OCI-M1 (cell line): ENCODE measurements around the gene SLC40A1.

ENCODE experiments used
- DNase-seq: peaks from one replicate; lab custom pipeline; 2025; lab: John Stamatoyannopoulos, UW

Gene SLC40A1

GRCh38 chr2:189569295-189569910, 11.2 kb downstream of the SLC40A1 start:
- DNase-seq, result no peak

GRCh38 chr2:189566046-189566445, 14.5 kb downstream of the SLC40A1 start:
- no peak for DNase-seq

- no peak for DNase-seq
These were observed 19.1 kb downstream of the SLC40A1 start for GRCh38 chr2:189561371-189562038.

- no peak for DNase-seq
These were observed 20.4 kb downstream of the SLC40A1 start for GRCh38 chr2:189560273-189560586.

DNA sequence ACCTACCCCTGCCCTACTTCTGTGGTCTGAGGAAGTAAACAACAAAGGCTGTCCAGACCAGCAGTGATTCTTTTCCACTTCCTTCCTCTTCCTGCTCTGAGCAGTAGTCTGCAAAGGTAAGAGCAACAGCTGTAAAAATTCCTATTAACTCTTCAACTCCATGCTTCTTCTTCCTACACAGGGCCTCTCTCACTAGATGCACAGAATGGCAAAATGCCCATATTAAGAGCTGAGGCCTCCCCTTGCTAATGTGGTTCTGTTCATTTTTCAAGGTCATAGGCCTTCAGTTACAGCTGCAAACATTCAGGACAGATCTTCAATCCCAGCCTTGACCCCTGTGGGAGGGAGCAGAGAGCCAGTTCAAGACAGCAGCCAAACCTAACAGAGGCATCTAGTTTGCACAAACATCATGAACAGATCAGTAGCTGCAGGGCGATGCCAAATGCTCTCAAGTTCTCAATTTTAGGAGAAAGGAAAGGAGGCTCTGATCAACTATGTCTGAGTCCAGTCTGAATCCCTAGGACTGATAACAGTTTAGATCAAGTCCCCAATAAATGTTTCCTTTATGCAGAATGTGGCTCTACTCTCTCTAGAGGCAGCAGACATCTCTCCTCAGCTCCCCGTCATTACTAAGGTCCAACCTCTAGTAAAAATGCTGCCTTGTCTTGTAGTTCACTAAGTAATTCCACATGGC, 20.9 kb downstream of the SLC40A1 start:
- no peak for DNase-seq

DNA sequence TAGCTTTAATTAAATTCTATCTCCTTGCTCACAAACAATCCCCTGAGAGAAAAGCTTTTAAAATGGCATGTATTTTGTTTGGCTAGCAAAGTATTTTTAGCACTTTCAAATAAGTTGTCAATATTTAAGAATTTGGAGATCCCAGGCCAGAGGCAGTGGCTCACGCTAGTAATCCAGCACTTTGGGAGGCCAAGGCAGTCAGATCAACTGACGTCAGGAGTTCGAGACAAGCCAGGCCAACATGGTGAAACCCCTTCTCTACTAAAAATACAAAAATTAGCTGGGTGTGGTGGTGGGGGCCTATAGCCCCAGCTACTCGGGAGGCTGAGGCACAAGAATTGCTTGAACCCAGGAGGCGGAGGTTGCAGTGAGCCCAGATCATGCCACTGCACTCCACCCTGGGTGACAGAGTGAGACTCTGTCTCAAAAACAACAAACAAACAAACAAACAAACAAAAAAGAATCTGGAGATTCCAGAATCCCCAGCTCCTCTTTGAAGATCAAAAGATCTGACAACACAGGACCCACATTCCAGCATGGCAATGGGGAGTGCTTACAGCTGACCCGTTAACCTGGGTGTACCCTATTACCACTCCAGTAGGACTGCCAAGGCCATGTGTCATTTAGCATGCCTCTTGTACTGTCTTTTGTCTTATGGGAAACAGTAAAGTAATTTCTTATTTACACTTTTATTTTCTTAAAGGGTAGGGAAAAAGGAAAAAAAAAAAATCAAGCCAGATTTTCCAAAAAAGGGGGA, 21.9 kb downstream of the SLC40A1 start:
- DNase-seq, result no peak

GRCh38 chr2:189557373-189557772, 23.2 kb downstream of the SLC40A1 start:
- no peak for DNase-seq

- DNase-seq, result no peak
These were observed 24.1 kb downstream of the SLC40A1 start for GRCh38 chr2:189556526-189556925.

GRCh38 chr2:189555232-189555631, 25.4 kb downstream of the SLC40A1 start:
- no peak for DNase-seq

DNA sequence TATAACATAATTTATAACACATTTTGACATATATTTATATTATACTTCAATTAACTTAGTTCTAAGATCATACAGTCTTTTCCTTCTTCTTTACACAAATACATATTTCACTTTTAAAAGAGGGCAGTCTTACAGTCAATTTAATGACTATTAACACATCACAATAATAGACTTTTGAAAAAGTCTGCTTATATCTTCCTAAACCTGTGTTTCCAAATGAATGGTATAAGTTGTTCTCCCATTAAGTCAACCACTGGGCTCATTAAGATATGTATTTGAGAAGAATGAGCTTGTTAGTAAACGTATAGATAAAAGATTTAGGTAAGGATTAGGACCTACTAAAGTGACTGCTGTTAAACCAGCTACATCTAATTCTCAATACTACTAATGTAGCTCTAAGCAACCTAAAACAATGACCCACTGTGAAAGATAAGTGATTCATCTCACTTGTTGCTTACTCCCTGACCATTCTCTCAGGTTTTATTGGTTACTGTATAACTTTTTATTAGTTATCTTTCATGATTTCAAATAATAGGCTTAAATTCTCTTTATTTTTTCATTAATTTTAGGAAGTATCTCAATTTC, 27.0 kb downstream of the SLC40A1 start:
- peak; percentile 17 for DNase-seq

- DNase-seq, result peak; percentile 48
These were observed 27.6 kb downstream of the SLC40A1 start for GRCh38 chr2:189552991-189553404.

GRCh38 chr2:189552334-189552990, 28.1 kb downstream of the SLC40A1 start:
- peak; percentile 61 for DNase-seq

DNA sequence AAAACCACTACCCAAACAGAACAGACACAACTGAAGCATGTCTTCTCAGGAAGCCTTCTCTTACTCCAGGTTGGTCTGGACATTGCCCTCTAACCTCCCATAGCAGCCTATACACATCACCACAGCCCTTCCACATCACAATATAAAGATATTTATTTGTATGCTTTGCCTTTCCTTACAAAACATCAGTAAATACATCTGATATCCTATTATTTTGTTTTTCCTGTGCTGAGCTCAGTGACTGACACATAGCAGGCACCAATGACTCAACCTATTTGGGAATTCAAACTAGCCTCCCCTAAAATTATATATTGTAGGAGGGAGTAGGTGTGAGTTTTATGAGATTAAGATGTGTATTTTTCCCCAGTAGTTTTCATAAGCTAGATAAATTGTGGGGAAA, 28.8 kb downstream of the SLC40A1 start:
- no peak for DNase-seq

GRCh38 chr2:189549449-189549832, 31.1 kb downstream of the SLC40A1 start:
- no peak for DNase-seq

DNA sequence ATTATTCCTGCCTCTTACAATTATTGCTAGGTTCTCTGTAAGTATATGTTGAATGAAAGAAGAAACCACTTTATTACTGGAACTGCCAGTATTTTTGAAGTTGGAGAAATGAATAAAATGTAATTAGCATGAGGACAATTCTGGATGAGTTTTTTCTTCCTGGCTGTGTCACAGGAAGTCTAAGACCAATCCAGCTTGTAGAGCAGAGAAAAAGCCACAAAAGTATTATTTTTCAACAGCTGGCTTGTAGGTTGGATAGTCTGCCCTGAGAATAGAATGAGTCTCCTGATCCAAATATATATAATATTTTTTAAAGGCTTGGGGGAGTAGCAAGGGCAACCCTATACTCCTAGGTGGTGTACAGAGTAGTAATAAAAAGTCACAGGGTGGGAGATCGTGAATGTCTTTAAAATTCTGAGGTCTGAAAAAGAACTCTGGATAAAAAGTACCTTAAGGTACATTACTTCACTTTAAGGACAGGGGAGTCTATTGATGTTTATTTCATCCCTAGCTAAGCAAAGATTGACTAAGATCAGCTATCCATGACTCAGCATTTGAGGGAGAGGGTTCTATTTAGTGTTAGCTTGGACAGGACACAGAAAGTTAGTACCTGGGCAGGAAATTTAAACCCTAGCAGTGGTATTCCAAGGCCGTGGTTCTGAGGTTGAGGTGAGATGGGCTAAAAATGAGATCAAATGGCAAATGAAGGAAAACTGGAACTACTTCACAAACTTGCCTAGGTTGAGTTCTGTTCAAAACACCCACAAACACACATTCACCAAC, 31.7 kb downstream of the SLC40A1 start:
- DNase-seq, result peak; percentile 46

DNA sequence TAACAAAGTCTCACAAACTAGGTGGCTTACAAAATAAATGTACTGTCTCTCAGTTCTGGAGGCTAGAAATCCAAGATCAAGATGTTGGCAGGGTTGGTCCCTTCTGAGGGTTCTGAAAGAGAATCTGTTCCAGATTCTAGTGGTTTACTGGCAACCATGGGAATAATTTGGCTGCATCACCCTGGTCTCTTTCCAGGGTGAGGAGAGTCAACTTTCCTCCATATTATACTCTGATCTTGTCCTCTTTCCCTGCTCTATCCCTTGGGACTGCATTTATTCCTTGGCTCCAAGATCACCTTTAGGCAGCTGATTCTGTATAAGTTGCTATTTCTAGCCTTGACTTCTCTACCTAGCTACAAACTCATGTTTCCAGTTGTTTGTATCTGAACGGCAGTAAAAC, 35.2 kb downstream of the SLC40A1 start:
- DNase-seq, result no peak

DNA sequence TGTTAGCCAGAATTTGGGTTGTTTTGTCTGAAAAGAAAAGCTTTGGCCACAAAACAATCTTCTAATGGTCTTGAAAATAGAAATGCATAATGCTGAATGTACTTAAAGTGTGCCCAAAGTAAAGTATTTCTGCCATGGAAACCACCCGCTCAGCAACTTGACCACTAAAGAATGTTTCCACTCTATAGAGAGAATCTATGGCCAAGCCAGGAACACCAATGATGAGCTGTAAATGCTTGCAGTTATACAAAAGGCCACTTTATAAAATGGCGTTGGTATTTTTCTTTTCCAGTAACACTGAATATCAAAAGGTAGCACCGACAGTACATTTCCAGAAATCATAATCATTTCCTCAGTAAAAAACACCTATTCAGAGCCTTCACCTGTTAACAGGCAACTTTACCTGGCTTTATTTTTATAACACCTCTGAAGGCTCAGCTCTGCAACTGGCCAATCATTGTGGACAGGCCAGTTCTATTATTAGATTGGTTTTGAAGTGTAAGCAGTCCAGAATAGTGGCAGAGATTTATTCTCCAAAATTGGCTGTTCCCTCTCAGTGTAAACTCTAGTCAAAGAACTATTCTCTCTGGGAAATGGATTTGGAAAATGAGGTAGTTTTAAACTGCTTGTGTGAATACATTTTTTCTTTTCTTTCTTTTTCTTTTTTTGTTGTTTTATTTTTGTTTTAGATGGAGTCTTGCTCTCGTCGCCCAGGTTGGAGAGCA, 36.1 kb downstream of the SLC40A1 start:
- no peak for DNase-seq

GRCh38 chr2:189543367-189543766, 37.2 kb downstream of the SLC40A1 start:
- DNase-seq, result no peak

DNA sequence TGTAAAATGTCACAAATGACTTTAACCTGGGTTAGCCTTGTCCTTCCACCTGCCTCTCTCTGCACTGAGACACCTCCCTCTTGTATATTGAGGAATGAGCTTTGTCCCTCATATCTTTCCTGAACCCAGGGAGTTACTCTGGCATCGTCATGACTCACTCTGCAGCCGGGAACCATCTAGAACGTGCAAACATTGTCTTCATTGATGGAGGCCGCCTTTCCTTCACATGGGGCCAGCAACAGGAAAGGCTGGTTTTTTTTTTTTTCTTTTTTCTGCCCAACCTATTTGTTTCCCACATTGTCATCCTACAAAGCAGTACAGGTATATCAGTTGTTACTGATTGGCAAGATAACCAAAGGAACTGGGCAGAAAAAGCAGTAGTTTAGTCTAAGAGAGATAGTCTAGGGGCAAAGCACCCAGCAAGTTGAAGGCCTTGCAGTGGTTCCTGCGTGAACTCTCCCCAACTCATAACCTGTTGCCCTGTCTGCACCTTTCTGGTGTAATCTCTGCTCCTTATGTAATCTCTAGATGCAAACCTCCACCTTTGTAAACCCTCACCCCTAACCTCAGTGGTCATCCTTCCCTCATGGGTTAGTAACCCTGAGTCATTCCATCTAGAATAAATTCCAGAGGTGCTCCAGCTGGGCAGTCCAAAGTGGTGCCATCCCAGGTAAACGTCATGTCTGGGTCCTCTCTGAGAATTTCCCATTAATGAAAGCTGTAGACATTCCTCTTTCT, 38.3 kb downstream of the SLC40A1 start:
- DNase-seq, result no peak

DNA sequence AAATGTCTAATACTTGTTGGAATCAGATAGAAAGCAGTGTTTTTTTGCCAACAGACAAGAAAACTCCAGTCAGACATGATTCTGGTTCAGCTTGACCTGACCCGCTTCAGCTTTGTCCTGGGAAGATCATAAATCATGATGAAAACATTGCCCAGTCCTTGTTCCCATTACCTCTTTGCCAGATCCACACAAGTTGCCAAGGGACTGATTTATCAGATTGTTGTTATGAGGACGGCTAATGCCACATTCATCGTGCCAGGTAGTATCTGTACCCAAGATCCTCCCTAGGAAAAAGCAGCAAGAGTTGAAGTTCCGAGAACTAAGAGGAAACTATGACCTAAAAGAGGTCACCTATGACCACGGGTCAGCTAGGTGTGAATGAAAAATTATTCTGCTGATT, 39.0 kb downstream of the SLC40A1 start:
- DNase-seq, result no peak
